HepG2 (cell line): Measurements from ENCODE around the gene FANCG. TPM values are rescaled to one million over a fixed set of nuclear protein-coding genes. Genes with fewer than 3 reads are reported as not detected.

Experiments used
- CSRNP2 ChIP-seq: sonication (generic); formaldehyde crosslinking; conservative IDR thresholded peaks from 2 replicates; pipeline ENCODE4 v1.8.0; 2022; ENCODE audit warnings: low read depth, missing genetic modification reagents
- PLSCR1 ChIP-seq: sonication (generic); formaldehyde crosslinking; IDR thresholded peaks from 2 replicates; pipeline ENCODE4 v1.5.0; 2020; ENCODE audit warnings: missing genetic modification reagents, mild to moderate bottlenecking, borderline replicate concordance
- SAP130 ChIP-seq: IDR thresholded peaks from 2 replicates; pipeline ENCODE4 v1.6.1; 2016; ENCODE audit warnings: low read depth
- SPEN ChIP-seq: sonication (generic); formaldehyde crosslinking; IDR thresholded peaks from 2 replicates; pipeline ENCODE4 v1.5.1; 2020; ENCODE audit warnings: low read depth, mild to moderate bottlenecking, missing genetic modification reagents
- TCF7 ChIP-seq: sonication (generic); IDR thresholded peaks from 2 replicates; pipeline ENCODE4 v1.6.1; 2016; ENCODE audit warnings: antibody characterized with exemption, low read depth
- ZBTB40 ChIP-seq, 2 experiments: fragments of 450-650 bp in 1 of 2; sonication (generic) in 1 of 2; formaldehyde crosslinking in 1 of 2; IDR thresholded peaks; 2 replicates each; pipeline versions ENCODE4 v1.6.1 to v1.8.0; 2016 to 2022; ENCODE audit warnings: antibody characterized with exemption in 1 of 2, mild to moderate bottlenecking in 1 of 2, missing genetic modification reagents in 1 of 2
- ZNF317 ChIP-seq: sonication (generic); formaldehyde crosslinking; IDR thresholded peaks from 2 replicates; pipeline ENCODE4 v1.5.0; 2020; ENCODE audit warnings: mild to moderate bottlenecking, missing genetic modification reagents
- ZNF513 ChIP-seq: sonication (generic); formaldehyde crosslinking; conservative IDR thresholded peaks from 2 replicates; pipeline ENCODE4 v1.5.0; 2020; ENCODE audit warnings: missing genetic modification reagents
- ZNF740 ChIP-seq: sonication (generic); formaldehyde crosslinking; IDR thresholded peaks from 2 replicates; pipeline ENCODE4 v1.4.0; 2020; ENCODE audit warnings: missing genetic modification reagents
- ZNF878 ChIP-seq: sonication (generic); formaldehyde crosslinking; IDR thresholded peaks from 2 replicates; pipeline ENCODE4 v1.8.1; 2023; ENCODE audit warnings: mild to moderate bottlenecking, missing genetic modification reagents, moderate library complexity
- polyA plus RNA-seq, 8 experiments: library from polyadenylated mRNA; depleted of rRNA in 3 of 8; stranded (reverse) in 7 of 8; unstranded in 1 of 8; fragments of >200 nt; fragmentation: Illumina TruSeq in 4 of 8; extraction: Trizol in 4 of 8; gene quantifications; 2 replicates each; pipeline versions ENCODE4 v1.2.1 to v1.2.3, GENCODE V29; 2011 to 2016; ENCODE audit warnings: low read depth in 4 of 8, missing spikeins in 1 of 8, mixed read lengths in 1 of 8; ENCODE audit not compliant: insufficient read depth in 1 of 8
- total RNA-seq, 5 experiments: library from RNA; depleted of rRNA; stranded (reverse); fragments of >200 nt; fragmentation: Illumina TruSeq; extraction: Trizol; gene quantifications; 2 replicates each; pipeline ENCODE4 v1.2.3, GENCODE V29; 2016; ENCODE audit warnings: low read depth in 1 of 5

Gene FANCG
- total and polyA plus RNA-seq, 2 of the 13 experiments (the other 11 are each of a cell fraction or from before 2014, with no cell fraction given) = 14.4 to 45.1 TPM

GRCh38 chr9:35097573-35097972 is 17.8 kb upstream of the FANCG start (continued):
- no peak for TF ChIP-seq ZBTB40 (IDR thresholded peaks at IDR 0.05)
- no peak for TF ChIP-seq ZBTB40 (CRISPR knock-in tag; IDR thresholded peaks at IDR 0.05)
- TF ChIP-seq SAP130 (CRISPR knock-in tag) = no peak
- no peak for TF ChIP-seq PLSCR1 (CRISPR knock-in tag)
- TF ChIP-seq TCF7 = no peak
- no peak for TF ChIP-seq ZNF878 (CRISPR knock-in tag)
- TF ChIP-seq ZNF513 (CRISPR knock-in tag) = no peak
- TF ChIP-seq ZNF317 = no peak
- TF ChIP-seq CSRNP2 (CRISPR knock-in tag) = no peak
- TF ChIP-seq SPEN (CRISPR knock-in tag) = no peak
- no peak for TF ChIP-seq ZNF740 (CRISPR knock-in tag)
